Tibial nerve (tissue), 4 donors: ENCODE measurements around the gene IQGAP2. TPM values are rescaled to one million over a fixed set of nuclear protein-coding genes. Genes with fewer than 3 reads are reported as not detected.

Experiments
- DNase-seq, 2 donors: peaks; one replicate each; pipeline ENCODE4 v3.0.0-alpha.2; 2019; ENCODE audit warnings: low spot score in 2 of 2
- H3K27ac ChIP-seq, 4 donors: fragments of 200-600 bp; sonication (generic) in 3 of 4; one replicate each; pipeline ENCODE4 v1.5.1; 2017 to 2019; ENCODE audit warnings: mild to moderate bottlenecking in 1 of 4
- H3K27me3 ChIP-seq, 2 donors: fragments of 200-600 bp; sonication (generic) in 1 of 2; one replicate each; pipeline versions ENCODE4 v1.5.1 to v1.6.0; 2017 to 2019
- H3K36me3 ChIP-seq, 3 donors: fragments of 200-600 bp; sonication (generic); one replicate each; pipeline ENCODE4 v1.5.1; 2018 to 2019
- H3K4me1 ChIP-seq, 4 donors: fragments of 200-600 bp; sonication (generic) in 3 of 4; one replicate each; pipeline ENCODE4 v1.5.1; 2017 to 2019
- H3K4me3 ChIP-seq, 4 donors: fragments of 200-600 bp; sonication (generic) in 3 of 4; one replicate each; pipeline ENCODE4 v1.5.1; 2017 to 2019; ENCODE audit warnings: mild to moderate bottlenecking in 1 of 4, moderate library complexity in 1 of 4
- H3K9me3 ChIP-seq, 4 donors: fragments of 200-600 bp; sonication (generic) in 3 of 4; one replicate each; pipeline ENCODE4 v1.5.1; 2017 to 2019
- EP300 ChIP-seq, 2 donors: sonication (generic); formaldehyde crosslinking; IDR thresholded peaks; one replicate each; pipeline ENCODE4 v1.6.1; 2017; ENCODE audit warnings: antibody characterized with exemption in 2 of 2, mild to moderate bottlenecking in 1 of 2
- POLR2A ChIP-seq, 2 donors: fragments of 450-650 bp; IDR thresholded peaks; one replicate each; pipeline ENCODE4 v1.6.1; 2017; ENCODE audit warnings: antibody characterized with exemption in 2 of 2, mild to moderate bottlenecking in 2 of 2, moderate library complexity in 2 of 2
- WGBS, 2 donors: methylation state at CpG; one replicate each; pipeline ENCODE4 v1.1.5; 2018; 5-methylcytosine and 5-hydroxymethylcytosine counted together
- total RNA-seq, 4 donors: library from RNA; depleted of rRNA; stranded (reverse); fragments of >200 nt; gene quantifications; one replicate each; pipeline ENCODE4 v1.1.0, GENCODE V29; 2016
- TF ChIP-seq, protein P1 (sequence below), 5 experiments: fragments of 200-600 bp in 3 of 5; fragments of 450-650 bp in 2 of 5; sonication (generic) in 3 of 5; IDR thresholded peaks; one replicate each; pipeline ENCODE4 v1.5.1; 2016 to 2019; ENCODE audit warnings: antibody characterized with exemption in 5 of 5, mild to moderate bottlenecking in 3 of 5, moderate library complexity in 2 of 5

IQGAP2 gene, protein sequence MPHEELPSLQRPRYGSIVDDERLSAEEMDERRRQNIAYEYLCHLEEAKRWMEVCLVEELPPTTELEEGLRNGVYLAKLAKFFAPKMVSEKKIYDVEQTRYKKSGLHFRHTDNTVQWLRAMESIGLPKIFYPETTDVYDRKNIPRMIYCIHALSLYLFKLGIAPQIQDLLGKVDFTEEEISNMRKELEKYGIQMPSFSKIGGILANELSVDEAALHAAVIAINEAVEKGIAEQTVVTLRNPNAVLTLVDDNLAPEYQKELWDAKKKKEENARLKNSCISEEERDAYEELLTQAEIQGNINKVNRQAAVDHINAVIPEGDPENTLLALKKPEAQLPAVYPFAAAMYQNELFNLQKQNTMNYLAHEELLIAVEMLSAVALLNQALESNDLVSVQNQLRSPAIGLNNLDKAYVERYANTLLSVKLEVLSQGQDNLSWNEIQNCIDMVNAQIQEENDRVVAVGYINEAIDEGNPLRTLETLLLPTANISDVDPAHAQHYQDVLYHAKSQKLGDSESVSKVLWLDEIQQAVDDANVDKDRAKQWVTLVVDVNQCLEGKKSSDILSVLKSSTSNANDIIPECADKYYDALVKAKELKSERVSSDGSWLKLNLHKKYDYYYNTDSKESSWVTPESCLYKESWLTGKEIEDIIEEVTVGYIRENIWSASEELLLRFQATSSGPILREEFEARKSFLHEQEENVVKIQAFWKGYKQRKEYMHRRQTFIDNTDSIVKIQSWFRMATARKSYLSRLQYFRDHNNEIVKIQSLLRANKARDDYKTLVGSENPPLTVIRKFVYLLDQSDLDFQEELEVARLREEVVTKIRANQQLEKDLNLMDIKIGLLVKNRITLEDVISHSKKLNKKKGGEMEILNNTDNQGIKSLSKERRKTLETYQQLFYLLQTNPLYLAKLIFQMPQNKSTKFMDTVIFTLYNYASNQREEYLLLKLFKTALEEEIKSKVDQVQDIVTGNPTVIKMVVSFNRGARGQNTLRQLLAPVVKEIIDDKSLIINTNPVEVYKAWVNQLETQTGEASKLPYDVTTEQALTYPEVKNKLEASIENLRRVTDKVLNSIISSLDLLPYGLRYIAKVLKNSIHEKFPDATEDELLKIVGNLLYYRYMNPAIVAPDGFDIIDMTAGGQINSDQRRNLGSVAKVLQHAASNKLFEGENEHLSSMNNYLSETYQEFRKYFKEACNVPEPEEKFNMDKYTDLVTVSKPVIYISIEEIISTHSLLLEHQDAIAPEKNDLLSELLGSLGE (N-terminal part only)
- total RNA-seq = 10 to 100 TPM; 42.8 to 58.2 (median 52.3) TPM

DNA sequence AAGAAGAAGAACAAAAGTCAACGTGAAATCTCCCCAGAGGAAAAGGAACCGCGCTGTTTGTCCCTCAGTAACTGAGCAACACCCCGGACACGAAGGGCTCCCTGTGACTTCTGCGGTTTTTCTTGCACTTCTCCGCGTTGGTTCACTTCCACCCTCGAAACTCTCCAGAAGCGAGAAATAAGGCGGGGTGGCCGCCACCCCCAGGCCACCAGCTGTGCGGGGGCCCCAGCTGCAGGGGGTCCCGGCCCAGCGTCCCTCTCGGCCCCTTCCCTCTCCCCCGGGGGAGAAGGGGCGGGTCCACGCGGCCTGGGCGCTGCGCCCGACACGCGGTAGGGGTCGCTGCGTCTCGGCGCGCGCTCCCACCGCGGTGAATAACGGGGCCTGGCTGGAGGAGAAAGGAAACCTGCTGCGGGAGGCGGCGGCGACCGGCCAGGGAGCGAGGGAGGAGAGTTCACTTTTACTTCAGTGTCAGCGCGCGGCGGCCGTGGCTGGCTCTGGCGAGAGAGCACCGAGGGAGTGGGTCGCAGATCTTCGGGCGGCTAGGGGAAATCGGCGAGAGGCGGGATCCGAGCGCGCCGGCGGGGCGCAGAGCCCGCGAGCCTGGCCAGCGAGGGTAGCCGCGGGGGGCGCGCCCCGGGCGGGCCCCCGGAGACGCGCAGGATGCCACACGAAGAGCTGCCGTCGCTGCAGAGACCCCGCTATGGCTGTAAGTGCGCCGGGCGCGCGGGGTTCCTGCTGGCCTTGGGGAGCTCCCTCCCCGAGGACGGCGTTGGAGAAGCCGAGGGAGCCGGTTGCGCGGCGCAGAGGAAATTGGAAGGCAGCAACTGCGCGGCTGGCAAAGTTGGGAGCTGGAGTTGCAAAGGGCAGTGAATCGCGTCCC, at the start of gene IQGAP2:
IQGAP2 (plus strand) TSS at position 400 of the 880 bp plus-strand sequence; CDS start at position 661, 261 bp downstream.
- TF ChIP-seq POLR2A (IDR thresholded peaks at IDR 0.05) (peak in 1 of 2 donors; percentile 61), EP300 (IDR thresholded peaks at IDR 0.05) (peak in 1 of 2 donors; percentile 89)
- TF ChIP-seq, protein P1, sequence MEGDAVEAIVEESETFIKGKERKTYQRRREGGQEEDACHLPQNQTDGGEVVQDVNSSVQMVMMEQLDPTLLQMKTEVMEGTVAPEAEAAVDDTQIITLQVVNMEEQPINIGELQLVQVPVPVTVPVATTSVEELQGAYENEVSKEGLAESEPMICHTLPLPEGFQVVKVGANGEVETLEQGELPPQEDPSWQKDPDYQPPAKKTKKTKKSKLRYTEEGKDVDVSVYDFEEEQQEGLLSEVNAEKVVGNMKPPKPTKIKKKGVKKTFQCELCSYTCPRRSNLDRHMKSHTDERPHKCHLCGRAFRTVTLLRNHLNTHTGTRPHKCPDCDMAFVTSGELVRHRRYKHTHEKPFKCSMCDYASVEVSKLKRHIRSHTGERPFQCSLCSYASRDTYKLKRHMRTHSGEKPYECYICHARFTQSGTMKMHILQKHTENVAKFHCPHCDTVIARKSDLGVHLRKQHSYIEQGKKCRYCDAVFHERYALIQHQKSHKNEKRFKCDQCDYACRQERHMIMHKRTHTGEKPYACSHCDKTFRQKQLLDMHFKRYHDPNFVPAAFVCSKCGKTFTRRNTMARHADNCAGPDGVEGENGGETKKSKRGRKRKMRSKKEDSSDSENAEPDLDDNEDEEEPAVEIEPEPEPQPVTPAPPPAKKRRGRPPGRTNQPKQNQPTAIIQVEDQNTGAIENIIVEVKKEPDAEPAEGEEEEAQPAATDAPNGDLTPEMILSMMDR (IDR thresholded peaks at IDR 0.05) = peak; percentile 78 to 84 (median 83)
- no peaks in the 10 kb centered on the region for H3K36me3 ChIP-seq
- peaks cover 0 to under 1% of the 10 kb centered on the region in 2 donors for H3K27me3 ChIP-seq
- H3K9me3 ChIP-seq = no peaks in the 10 kb centered on the region
- DNase-seq = peak; percentile 31 to 42
- H3K4me3 ChIP-seq = peak within 1 kb of the TSS; percentile 57 to 75 (median 70)
- H3K4me1 ChIP-seq = peaks cover 0 to 42% (median 4%) of the 10 kb centered on the region in 4 donors
- WGBS, 2 donors = 0 to 2% methylated on average over 30 to 90 of the region's 92 CpGs
- H3K27ac ChIP-seq = peak within 1 kb of the TSS; percentile 81 to 95 (median 85)

DNA sequence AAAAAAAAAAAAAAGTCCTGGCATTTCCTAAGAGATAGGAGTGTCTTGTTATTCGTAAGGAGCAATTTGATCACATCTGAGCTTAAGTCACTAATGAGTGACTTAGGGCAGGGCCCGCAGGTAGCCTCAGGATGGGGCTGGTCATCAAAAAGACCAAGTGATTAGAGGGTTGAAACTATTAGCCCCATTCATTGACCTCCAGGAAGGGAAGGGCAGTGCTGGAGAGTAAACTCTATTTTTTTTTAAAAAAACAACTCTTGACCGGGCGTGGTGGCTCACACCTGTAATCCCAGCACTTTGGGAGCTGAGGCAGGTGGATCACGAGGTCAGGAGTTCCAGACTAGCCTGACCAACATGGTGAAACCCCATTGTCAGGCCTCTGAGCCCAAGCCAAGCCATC, 46.2 kb upstream of the IQGAP2 start:
- Histone ChIP-seq H3K4me1 (no peaks in the 10 kb centered on the region), H3K4me3 (no peak overlapping the region), H3K27me3 (no peaks in the 10 kb centered on the region), H3K9me3 (no peaks in the 10 kb centered on the region), H3K27ac (no peak overlapping the region), H3K36me3 (no peaks in the 10 kb centered on the region)
- no peak for TF ChIP-seq POLR2A (IDR thresholded peaks at IDR 0.05)
- no peak for TF ChIP-seq EP300 (IDR thresholded peaks at IDR 0.05)
- TF ChIP-seq, protein P1 (IDR thresholded peaks at IDR 0.05) = no peak
- 87% methylated on average over 5 of the region's 5 CpGs for WGBS, 2 donors
- no peak for DNase-seq

DNA sequence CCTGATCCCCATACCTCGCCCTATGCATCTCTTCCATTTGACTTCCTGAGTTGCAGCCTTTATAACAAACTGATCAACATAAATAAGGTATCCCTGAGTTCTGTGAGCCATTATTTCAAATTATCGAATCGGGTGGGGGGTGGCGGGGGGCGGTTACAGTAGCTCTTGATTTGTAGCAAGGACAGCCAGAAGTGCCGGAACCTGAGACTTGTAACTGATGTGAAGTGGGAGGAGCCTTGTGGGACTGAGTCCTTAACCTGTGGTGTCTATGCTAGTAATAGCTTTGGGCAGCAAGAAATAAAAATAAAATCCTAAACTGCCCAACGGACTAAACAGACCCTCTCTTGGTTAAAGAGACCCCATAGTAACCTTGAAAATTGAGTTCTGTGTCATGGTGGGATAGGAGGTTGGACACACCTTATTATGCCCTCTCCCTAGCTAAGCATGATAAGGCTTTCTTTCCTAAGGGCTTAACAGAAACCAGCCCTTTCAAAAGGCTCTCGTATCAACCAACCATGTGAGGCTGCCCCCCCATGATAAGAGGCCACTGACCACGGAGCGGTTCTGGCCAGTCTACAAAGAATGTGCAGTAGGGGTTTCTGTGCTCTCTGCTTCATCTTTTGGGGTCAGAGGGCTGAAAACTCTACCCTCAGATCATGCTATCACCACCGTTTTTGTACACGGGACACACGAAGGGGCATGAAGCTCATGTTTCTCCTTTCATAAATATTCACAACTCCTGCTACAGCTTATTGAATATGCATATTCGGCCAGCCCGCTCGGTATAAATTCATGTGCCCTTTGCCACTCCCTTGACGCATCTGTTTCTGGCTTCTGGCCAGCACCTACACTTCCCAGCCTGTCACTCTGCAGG, 39.5 kb upstream of the IQGAP2 start:
- 53 to 56% methylated on average over 17 of the region's 17 CpGs for WGBS, 2 donors
- Histone ChIP-seq H3K36me3 (no peaks in the 10 kb centered on the region), H3K27ac (no peak overlapping the region), H3K4me3 (no peak overlapping the region), H3K4me1 (no peaks in the 10 kb centered on the region), H3K9me3 (no peaks in the 10 kb centered on the region), H3K27me3 (no peaks in the 10 kb centered on the region)
- peak in 1 of 2 donors; percentile 8 for DNase-seq
- TF ChIP-seq, protein P1 (IDR thresholded peaks at IDR 0.05) = no peak
- TF ChIP-seq EP300 (IDR thresholded peaks at IDR 0.05) (no peak), POLR2A (IDR thresholded peaks at IDR 0.05) (no peak)

DNA sequence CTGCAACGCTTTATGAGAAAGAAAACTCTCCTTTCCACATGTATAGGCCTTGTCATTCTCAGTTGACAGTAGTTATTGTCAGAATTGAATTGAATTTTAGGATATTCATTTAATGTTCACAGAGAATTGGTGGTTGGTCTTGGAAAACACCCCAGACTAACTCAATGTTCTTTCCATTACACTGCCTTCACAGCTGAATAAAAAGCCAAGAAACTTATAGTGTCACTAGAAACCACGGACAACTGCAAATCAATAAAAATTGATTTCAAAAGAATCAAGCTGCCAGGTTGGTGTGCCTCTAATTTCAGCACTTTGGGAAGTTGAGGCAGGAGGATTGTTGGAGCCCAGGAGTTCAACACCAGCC, 38.9 kb upstream of the IQGAP2 start:
- Histone ChIP-seq H3K9me3 (no peaks in the 10 kb centered on the region), H3K4me1 (no peaks in the 10 kb centered on the region), H3K27ac (no peak overlapping the region), H3K4me3 (no peak overlapping the region), H3K36me3 (no peaks in the 10 kb centered on the region), H3K27me3 (no peaks in the 10 kb centered on the region)
- TF ChIP-seq, protein P1 (IDR thresholded peaks at IDR 0.05) = no peak
- TF ChIP-seq POLR2A (IDR thresholded peaks at IDR 0.05) (no peak), EP300 (IDR thresholded peaks at IDR 0.05) (no peak)
- 41 to 48% methylated on average over 2 of the region's 2 CpGs for WGBS, 2 donors
- DNase-seq = no peak
